C4-2B (cell line): Measurements from ENCODE around the gene SH2D6.
"Not testable (repeated sequence)": the region's sequence is repeated elsewhere in the genome, so short reads cannot be mapped to it uniquely, and the experiment has no call there.

Experiments used
- ZFX ChIP-seq: fragments of 450-650 bp; IDR thresholded peaks from 2 replicates; pipeline ENCODE4 v1.6.1; 2017
- TF ChIP-seq, protein P1 (sequence below): fragments of 450-650 bp; conservative IDR thresholded peaks from 2 replicates; pipeline ENCODE4 v1.5.1; 2017; ENCODE audit warnings: mild to moderate bottlenecking

DNA sequence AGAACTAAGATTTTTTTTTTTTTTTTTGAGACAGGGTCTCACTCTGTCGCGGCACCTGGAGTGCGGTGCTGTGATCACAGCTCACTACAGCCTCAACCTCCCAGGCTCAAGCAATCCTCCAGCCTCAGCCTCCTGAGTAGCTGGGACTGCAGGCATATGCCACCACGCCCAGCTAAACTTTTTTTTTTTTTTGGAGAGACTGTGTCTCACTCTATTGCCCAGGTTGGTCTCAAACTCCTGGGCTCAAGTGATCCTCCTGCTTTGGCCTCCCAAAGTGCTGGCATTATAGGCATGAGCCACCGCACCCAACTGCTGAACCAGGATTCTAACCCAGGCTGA, 4.1 kb upstream of the SH2D6 start:
- TF ChIP-seq, protein P1, sequence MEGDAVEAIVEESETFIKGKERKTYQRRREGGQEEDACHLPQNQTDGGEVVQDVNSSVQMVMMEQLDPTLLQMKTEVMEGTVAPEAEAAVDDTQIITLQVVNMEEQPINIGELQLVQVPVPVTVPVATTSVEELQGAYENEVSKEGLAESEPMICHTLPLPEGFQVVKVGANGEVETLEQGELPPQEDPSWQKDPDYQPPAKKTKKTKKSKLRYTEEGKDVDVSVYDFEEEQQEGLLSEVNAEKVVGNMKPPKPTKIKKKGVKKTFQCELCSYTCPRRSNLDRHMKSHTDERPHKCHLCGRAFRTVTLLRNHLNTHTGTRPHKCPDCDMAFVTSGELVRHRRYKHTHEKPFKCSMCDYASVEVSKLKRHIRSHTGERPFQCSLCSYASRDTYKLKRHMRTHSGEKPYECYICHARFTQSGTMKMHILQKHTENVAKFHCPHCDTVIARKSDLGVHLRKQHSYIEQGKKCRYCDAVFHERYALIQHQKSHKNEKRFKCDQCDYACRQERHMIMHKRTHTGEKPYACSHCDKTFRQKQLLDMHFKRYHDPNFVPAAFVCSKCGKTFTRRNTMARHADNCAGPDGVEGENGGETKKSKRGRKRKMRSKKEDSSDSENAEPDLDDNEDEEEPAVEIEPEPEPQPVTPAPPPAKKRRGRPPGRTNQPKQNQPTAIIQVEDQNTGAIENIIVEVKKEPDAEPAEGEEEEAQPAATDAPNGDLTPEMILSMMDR = not testable (repeated sequence)
- TF ChIP-seq ZFX = not testable (repeated sequence)
